SK-N-SH (cell line): ENCODE data around the gene THAP12. TPM values are rescaled to one million over a fixed set of nuclear protein-coding genes. Genes with fewer than 3 reads are reported as not detected.

Source experiments
- CTCF ChIA-PET: fragments of 300-600, 350-600 bp; formaldehyde crosslinking; extraction: SDS; loops from one replicate; lab custom pipeline; 2021; lab: Yijun Ruan, JAX
- POLR2A ChIA-PET: fragments of 350-600 bp; sonication (Branson Sonifier 250); formaldehyde crosslinking; extraction: SDS; loops from one replicate; lab custom pipeline; 2020; ENCODE audit warnings: antibody characterized with exemption, inconsistent platforms; lab: Yijun Ruan, JAX
- DNase-seq: peaks from one replicate; pipeline ENCODE4 v3.0.0; 2012
- H2AFZ ChIP-seq: fragments of 200-600 bp; sonication (generic); 2 replicates; pipeline ENCODE4 v1.8.1; 2016; ENCODE audit warnings: antibody characterized with exemption, mild to moderate bottlenecking, low read depth
- H3F3A ChIP-seq: fragments of 200-600 bp; sonication (generic); replicated peaks from 2 replicates; pipeline ENCODE3; 2016; ENCODE audit warnings: antibody characterized with exemption, mild to moderate bottlenecking; ENCODE audit not compliant: insufficient read depth
- H3K27ac ChIP-seq, 2 experiments: fragments of 200-500 bp in 1 of 2; fragments of 200-600 bp in 1 of 2; sonication (Bioruptor generic) in 1 of 2; sonication (generic), shearing (Covaris generic) in 1 of 2; 2 replicates each; pipeline versions ENCODE4 v1.5.1 to v1.6.1; 2014 to 2016; ENCODE audit warnings: low read depth in 2 of 2, inconsistent platforms in 1 of 2, low read length in 1 of 2, mild to moderate bottlenecking in 1 of 2, mixed read lengths in 1 of 2
- H3K27me3 ChIP-seq: fragments of 200-600 bp; sonication (generic), shearing (Covaris generic); 2 replicates; pipeline ENCODE4 v1.6.1; 2016; ENCODE audit warnings: mixed run types; ENCODE audit not compliant: insufficient read depth
- H3K36me3 ChIP-seq, 2 experiments: fragments of 200-500 bp in 1 of 2; fragments of 200-600 bp in 1 of 2; sonication (Bioruptor generic) in 1 of 2; sonication (generic) in 1 of 2; replicated peaks in 1 of 2; 2 replicates each; pipeline versions ENCODE3 to v1.5.1; 2014 to 2016; ENCODE audit warnings: low read length in 1 of 2, mild to moderate bottlenecking in 1 of 2; ENCODE audit not compliant: insufficient read depth in 2 of 2, control insufficient read depth in 1 of 2
- H3K4me1 ChIP-seq, 2 experiments: fragments of 200-500 bp in 1 of 2; fragments of 200-600 bp in 1 of 2; sonication (Bioruptor generic) in 1 of 2; sonication (generic), shearing (Covaris generic) in 1 of 2; 2 replicates each; pipeline versions ENCODE4 v1.5.1 to v1.6.1; 2014 to 2016; ENCODE audit warnings: low read depth in 1 of 2, low read length in 1 of 2, mixed run types in 1 of 2; ENCODE audit not compliant: insufficient read depth in 2 of 2, control insufficient read depth in 1 of 2
- H3K4me2 ChIP-seq: fragments of 200-600 bp; sonication (generic), shearing (Covaris generic); 2 replicates; pipeline ENCODE4 v1.6.1; 2017; ENCODE audit warnings: mixed run types
- H3K4me3 ChIP-seq, 2 experiments: fragments of 200-500 bp in 1 of 2; fragments of 200-600 bp in 1 of 2; sonication (Bioruptor generic) in 1 of 2; sonication (generic), shearing (Covaris generic) in 1 of 2; 2 replicates each; pipeline versions ENCODE4 v1.5.1 to v1.8.1; 2014 to 2016; ENCODE audit warnings: low read depth in 2 of 2, inconsistent platforms in 1 of 2, low read length in 1 of 2, mild to moderate bottlenecking in 1 of 2, mixed read lengths in 1 of 2, moderate library complexity in 1 of 2
- H3K79me2 ChIP-seq: fragments of 200-600 bp; sonication (generic); 2 replicates; pipeline ENCODE4 v1.8.1; 2017; ENCODE audit warnings: mild to moderate bottlenecking; ENCODE audit not compliant: insufficient read depth
- H3K9ac ChIP-seq: fragments of 200-600 bp; sonication (generic); 2 replicates; pipeline ENCODE4 v1.6.1; 2017; ENCODE audit warnings: mixed run types
- H3K9me2 ChIP-seq: fragments of 200-600 bp; sonication (generic); 2 replicates; pipeline ENCODE4 v1.6.1; 2017; ENCODE audit warnings: mixed run types
- H3K9me3 ChIP-seq: fragments of 200-600 bp; sonication (generic); 2 replicates; pipeline ENCODE4 v1.6.1; 2017; ENCODE audit warnings: mixed run types, mild to moderate bottlenecking, moderate library complexity
- H4K20me1 ChIP-seq: fragments of 200-600 bp; sonication (generic); 2 replicates; pipeline ENCODE4 v1.6.1; 2017; ENCODE audit warnings: mild to moderate bottlenecking, mixed run types; ENCODE audit not compliant: insufficient read depth
- CTCF ChIP-seq: fragments of 200-600 bp; sonication (generic); IDR thresholded peaks from 2 replicates; pipeline ENCODE4 v1.6.1; 2017; ENCODE audit warnings: antibody characterized with exemption, mild to moderate bottlenecking, moderate library complexity
- ELF1 ChIP-seq: IDR thresholded peaks from 2 replicates; pipeline ENCODE4 v1.4.0; 2012
- EP300 ChIP-seq, 2 experiments: IDR thresholded peaks; 2 replicates each; pipeline versions ENCODE4 v1.4.0 to v1.6.1; 2012; ENCODE audit warnings: borderline replicate concordance in 1 of 2, low read depth in 1 of 2, low read length in 1 of 2
- FOSL2 ChIP-seq: IDR thresholded peaks from 2 replicates; pipeline ENCODE4 v1.4.0; 2012; ENCODE audit warnings: low read depth, mild to moderate bottlenecking, moderate library complexity, borderline replicate concordance
- FOXM1 ChIP-seq: IDR thresholded peaks from 2 replicates; pipeline ENCODE4 v1.4.0; 2012; ENCODE audit warnings: low read depth, mild to moderate bottlenecking
- GABPA ChIP-seq: IDR thresholded peaks from 2 replicates; pipeline ENCODE4 v1.4.0; 2012; ENCODE audit warnings: low read depth, mild to moderate bottlenecking
- IRF3 ChIP-seq: fragments of 150-350 bp; IDR thresholded peaks from 2 replicates; pipeline ENCODE4 v1.6.1; 2016; ENCODE audit warnings: mild to moderate bottlenecking, low read depth, low read length
- JUND ChIP-seq: IDR thresholded peaks from 2 replicates; pipeline ENCODE4 v1.4.0; 2012
- MAX ChIP-seq: IDR thresholded peaks from 2 replicates; pipeline ENCODE4 v1.4.0; 2012; ENCODE audit warnings: low read depth
- MEF2A ChIP-seq: IDR thresholded peaks from 2 replicates; pipeline ENCODE4 v1.4.0; 2012; ENCODE audit warnings: low read depth, borderline replicate concordance
- RCOR1 ChIP-seq: fragments of 150-350 bp; IDR thresholded peaks from 2 replicates; pipeline ENCODE4 v1.6.1; 2017; ENCODE audit warnings: antibody characterized with exemption, low read length
- REST ChIP-seq: IDR thresholded peaks from 2 replicates; pipeline ENCODE4 v1.6.1; 2012; ENCODE audit warnings: mild to moderate bottlenecking, low read depth, low read length, moderate library complexity
- RXRA ChIP-seq: IDR thresholded peaks from 2 replicates; pipeline ENCODE4 v1.4.0; 2012; ENCODE audit warnings: low read depth, mild to moderate bottlenecking, borderline replicate concordance
- SIN3A ChIP-seq: IDR thresholded peaks from 2 replicates; pipeline ENCODE4 v1.6.1; 2012; ENCODE audit warnings: low read depth, mild to moderate bottlenecking, low read length, moderate library complexity, borderline replicate concordance
- SMC3 ChIP-seq: IDR thresholded peaks from 2 replicates; pipeline ENCODE4 v1.6.1; 2012; ENCODE audit warnings: low read depth, low read length, improper control_type of control experiment
- TAF1 ChIP-seq: IDR thresholded peaks from 2 replicates; pipeline ENCODE4 v1.6.1; 2012; ENCODE audit warnings: low read depth, mild to moderate bottlenecking, low read length, moderate library complexity, borderline replicate concordance
- TCF12 ChIP-seq: IDR thresholded peaks from 2 replicates; pipeline ENCODE4 v1.4.0; 2012
- USF1 ChIP-seq: IDR thresholded peaks from 2 replicates; pipeline ENCODE4 v1.4.0; 2012; ENCODE audit warnings: low read depth, borderline replicate concordance
- WGBS: methylation state at CpG from one replicate; pipeline ENCODE4 v1.1.6; 2017; ENCODE audit warnings: low lambda C conversion rate; 5-methylcytosine and 5-hydroxymethylcytosine counted together
- polyA plus RNA-seq, 3 experiments: library from polyadenylated mRNA; depleted of rRNA; stranded (reverse); fragments of >200 nt; gene quantifications; 2 replicates each; pipeline ENCODE4 v1.2.3, GENCODE V29; 2012

The THAP12 gene
- polyA plus RNA-seq, 1 of the 3 experiments (the other 2 are of a cell fraction) = 14.9 TPM

GRCh38 chr11:76368490-76368889 lies 12.4 kb downstream of the THAP12 start:
- no peak for DNase-seq
- H3K79me2 ChIP-seq = peaks cover 94% of the 10 kb centered on the region
- H3K9me2 ChIP-seq = no peaks in the 10 kb centered on the region
- peaks cover 0 to 11% of the 10 kb centered on the region in 2 experiments for H3K36me3 ChIP-seq
- no peaks in the 10 kb centered on the region for H3K27me3 ChIP-seq
- H3K4me3 ChIP-seq = no peak overlapping the region
- H3K9ac ChIP-seq = no peak overlapping the region
- TF ChIP-seq MAX = no peak
- no peak for TF ChIP-seq CTCF
- TF ChIP-seq TAF1 = no peak
- no peak for TF ChIP-seq MEF2A
- TF ChIP-seq ELF1 = no peak
- no peak for TF ChIP-seq USF1
- TF ChIP-seq RXRA = no peak
- no peak for TF ChIP-seq EP300 (IDR thresholded peaks at IDR 0.05; ENCODE audit: borderline replicate concordance in 1 of 2, low read depth in 1 of 2, low read length in 1 of 2)
- no peak for TF ChIP-seq RCOR1
- H3F3A ChIP-seq = peaks cover 10% of the 10 kb centered on the region
- ChIA-PET POLR2A (no interaction called here), CTCF (interaction anchor here (1.4 kb wide), 1 partner anchor 21 kb away, joined by 3 read pairs; no protein-coding TSS in a partner anchor)
- H3K4me2 ChIP-seq = no peak overlapping the region
- peaks cover 0 to 12% of the 10 kb centered on the region in 2 experiments; a peak in 3 of 4 replicates for H3K4me1 ChIP-seq
- H2AFZ ChIP-seq = no peak overlapping the region
- H3K27ac ChIP-seq = no peak overlapping the region
- H3K9me3 ChIP-seq = no peaks in the 10 kb centered on the region
- 85% methylated on average over 1 of the region's 1 CpG for WGBS
- peaks cover 46% of the 10 kb centered on the region for H4K20me1 ChIP-seq

GRCh38 chr11:76365038-76365679 lies 15.8 kb downstream of the THAP12 start:
- WGBS = 94% methylated on average over 16 of the region's 16 CpGs
- Histone ChIP-seq H3K79me2 (peaks cover 75% of the 10 kb centered on the region), H3K36me3 (peaks cover 7 to 23% of the 10 kb centered on the region in 2 experiments), H3K9me3 (no peaks in the 10 kb centered on the region), H4K20me1 (peaks cover 25% of the 10 kb centered on the region), H3K27ac (no peak overlapping the region), H3K9me2 (no peaks in the 10 kb centered on the region), H3F3A (no peaks in the 10 kb centered on the region), H2AFZ (no peak overlapping the region), H3K4me2 (no peak overlapping the region), H3K9ac (no peak overlapping the region), H3K4me3 (no peak overlapping the region), H3K4me1 (peaks cover 0 to 4% of the 10 kb centered on the region in 2 experiments; a peak in 3 of 4 replicates), H3K27me3 (no peaks in the 10 kb centered on the region)
- no peak for DNase-seq
- POLR2A ChIA-PET = no interaction called here
- CTCF ChIA-PET = interaction anchor here (1.1 kb wide), 1 partner anchor 16 kb away, joined by 3 read pairs; no protein-coding TSS in a partner anchor
- TF ChIP-seq SMC3 (no peak), SIN3A (no peak), JUND (no peak), TCF12 (no peak), REST (no peak), MEF2A (no peak), GABPA (no peak), FOSL2 (no peak), USF1 (no peak), IRF3 (no peak), ELF1 (no peak), FOXM1 (no peak)
